GM08714 (cell line): ENCODE results near the gene TMEM131L.
"Not testable (repeated sequence)": the region's sequence is repeated elsewhere in the genome, so short reads cannot be mapped to it uniquely, and the experiment has no call there.

Source experiments
- H3K4me3 ChIP-seq: fragments of 200-500 bp; sonication (Bioruptor generic); 2 replicates; pipeline ENCODE4 v1.5.1; 2014; ENCODE audit warnings: mild to moderate bottlenecking, low read length, inconsistent platforms
- ZNF274 ChIP-seq: IDR thresholded peaks from 2 replicates; pipeline ENCODE4 v1.6.1; 2012; ENCODE audit warnings: mild to moderate bottlenecking, low read depth, low read length

The TMEM131L gene

DNA sequence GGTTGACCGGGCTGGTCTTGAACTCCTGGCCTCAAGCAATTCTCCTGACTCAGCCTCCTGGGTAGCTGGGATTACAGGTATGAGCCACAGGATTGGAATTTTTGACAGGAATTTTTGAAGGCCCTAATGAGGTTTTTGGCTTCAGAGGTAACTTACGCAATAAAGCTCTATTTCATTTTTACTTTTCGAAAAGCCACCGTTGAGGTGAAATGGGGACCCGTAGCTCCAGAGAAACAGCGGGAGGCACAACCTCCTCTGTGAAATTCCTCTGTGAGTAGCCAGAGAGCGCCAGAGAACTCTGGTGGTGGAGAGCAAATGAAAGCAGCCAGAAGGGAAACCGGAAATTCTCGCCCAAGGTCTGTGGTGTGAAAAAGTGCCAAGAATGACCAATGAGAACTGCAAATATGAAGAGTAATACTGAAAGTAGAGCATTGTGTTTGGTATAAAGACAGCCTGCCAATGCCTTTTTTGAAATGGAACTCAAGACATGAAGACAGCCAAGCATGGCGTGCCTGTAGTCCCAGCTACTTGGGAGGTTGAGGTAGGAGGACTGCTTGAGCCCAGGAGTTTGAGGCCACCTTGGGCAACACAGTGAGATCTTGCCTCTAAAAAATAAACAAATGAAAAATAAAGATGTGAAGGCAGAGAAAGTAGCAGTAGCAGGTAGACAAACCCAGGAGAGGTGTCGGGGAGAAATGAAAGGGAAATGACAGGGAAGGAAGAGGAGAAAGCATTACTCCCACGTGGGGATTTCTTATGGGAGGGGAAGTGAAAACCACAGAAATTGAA is 33.0 kb upstream of the TMEM131L start:
- H3K4me3 ChIP-seq: peak overlapping the region; percentile 69
- no peak for TF ChIP-seq ZNF274

DNA sequence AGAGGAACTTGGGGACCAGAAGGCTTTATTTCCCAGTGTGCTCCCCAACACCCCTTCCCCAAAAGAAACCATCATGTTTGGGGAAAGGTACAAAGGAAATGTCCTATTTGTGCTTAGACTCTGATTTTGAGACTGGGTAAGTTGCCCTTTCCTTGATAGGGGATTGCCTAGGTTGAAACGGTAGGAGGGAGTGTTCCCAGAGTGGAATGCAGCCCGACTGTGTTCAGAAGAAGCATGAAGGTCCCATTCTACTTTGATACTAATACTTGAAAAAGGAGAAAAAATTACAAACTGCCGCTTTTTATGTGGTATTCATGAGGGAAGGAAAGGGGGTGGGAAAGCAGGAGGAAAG is 32.4 kb upstream of the TMEM131L start:
- peak overlapping the region; percentile 69 for H3K4me3 ChIP-seq
- no peak for TF ChIP-seq ZNF274

GRCh38 chr4:153434190-153434589 is 32.0 kb upstream of the TMEM131L start:
- TF ChIP-seq ZNF274: no peak
- peak overlapping the region; percentile 69 for H3K4me3 ChIP-seq

DNA sequence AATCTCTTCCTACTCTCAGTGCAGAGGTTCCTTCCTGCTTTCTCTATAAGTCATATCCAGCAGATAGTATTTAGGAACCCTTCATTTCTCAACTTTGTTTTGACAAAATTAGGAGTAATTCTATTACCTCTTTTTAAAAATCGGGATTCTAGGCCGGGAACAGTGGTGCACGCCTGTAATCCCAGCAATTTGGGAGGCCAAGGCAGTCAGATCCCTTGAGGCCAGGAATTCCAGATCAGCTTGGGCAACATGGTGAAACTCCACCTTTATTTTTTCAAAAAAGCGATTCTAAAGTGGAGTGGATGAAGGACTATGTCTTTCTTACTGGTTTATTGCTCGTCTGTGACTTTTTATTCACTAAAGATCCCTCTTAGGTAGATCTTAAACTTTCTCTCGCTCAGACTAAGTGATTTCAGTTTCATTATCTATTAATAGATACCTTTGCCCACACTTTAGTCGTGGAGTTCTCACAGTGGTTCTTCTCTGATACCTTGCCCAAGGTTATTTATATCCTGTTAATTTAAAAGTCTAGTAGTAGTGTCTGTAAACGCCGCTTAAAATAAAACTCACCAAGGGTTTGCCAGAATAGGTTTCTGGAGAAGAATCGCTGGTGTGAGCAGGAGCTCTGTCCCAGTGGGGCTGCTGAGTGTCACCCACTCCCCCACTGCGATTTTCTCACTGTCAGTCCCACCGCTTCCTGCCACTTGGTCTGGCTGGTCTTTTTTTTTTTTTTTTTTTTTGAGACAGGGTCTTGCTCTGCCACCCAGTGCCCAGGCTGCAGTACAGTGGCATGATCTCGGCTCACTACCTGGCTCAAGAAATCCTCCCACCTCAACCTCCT is 27.0 kb upstream of the TMEM131L start:
- TF ChIP-seq ZNF274: no peak
- peak overlapping the region; percentile 84; the same call in 1 of the 2 replicates for H3K4me3 ChIP-seq

DNA sequence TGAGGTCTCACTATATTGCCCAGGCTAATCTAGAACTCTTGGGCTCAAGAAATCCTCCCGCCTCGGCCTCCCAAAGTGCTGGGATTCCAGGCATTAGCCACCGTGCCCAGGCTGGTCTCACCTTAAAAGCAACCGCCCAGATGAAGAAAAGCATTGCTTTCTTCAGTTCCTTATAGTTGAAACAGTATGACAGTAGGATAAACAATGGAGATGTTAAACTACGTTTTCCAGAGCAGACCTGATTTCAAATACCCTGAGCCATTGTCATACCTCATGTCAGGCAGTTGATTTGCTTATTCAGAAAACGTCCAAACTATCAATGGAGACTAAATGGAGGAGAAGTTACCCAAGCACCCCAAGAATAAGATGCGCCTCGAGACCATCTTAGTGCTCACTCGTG is 26.3 kb upstream of the TMEM131L start:
- peak overlapping the region; percentile 84; the same call in 1 of the 2 replicates for H3K4me3 ChIP-seq
- TF ChIP-seq ZNF274: no peak

DNA sequence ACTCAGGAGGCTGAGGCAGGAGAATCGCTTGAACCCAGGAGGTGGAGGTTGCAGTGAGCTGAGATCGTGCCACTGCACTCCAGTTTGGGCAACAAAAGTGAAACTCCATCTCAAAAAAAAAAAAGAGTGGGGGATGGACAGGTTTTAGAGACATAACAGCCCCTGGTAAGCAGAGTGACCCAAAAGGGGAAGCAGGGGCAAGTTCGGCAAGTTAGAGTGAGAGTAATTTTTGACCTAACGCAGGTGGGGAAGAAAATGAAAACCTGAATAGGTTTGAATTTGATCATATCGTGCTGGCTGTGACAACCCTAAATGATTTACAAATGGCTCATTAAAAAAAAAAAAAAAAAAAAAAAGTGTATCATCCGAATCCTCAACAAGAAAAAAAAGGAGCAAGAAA is 25.7 kb upstream of the TMEM131L start:
- H3K4me3 ChIP-seq: peak overlapping the region; percentile 17; the same call in 1 of the 2 replicates
- no peak for TF ChIP-seq ZNF274

DNA sequence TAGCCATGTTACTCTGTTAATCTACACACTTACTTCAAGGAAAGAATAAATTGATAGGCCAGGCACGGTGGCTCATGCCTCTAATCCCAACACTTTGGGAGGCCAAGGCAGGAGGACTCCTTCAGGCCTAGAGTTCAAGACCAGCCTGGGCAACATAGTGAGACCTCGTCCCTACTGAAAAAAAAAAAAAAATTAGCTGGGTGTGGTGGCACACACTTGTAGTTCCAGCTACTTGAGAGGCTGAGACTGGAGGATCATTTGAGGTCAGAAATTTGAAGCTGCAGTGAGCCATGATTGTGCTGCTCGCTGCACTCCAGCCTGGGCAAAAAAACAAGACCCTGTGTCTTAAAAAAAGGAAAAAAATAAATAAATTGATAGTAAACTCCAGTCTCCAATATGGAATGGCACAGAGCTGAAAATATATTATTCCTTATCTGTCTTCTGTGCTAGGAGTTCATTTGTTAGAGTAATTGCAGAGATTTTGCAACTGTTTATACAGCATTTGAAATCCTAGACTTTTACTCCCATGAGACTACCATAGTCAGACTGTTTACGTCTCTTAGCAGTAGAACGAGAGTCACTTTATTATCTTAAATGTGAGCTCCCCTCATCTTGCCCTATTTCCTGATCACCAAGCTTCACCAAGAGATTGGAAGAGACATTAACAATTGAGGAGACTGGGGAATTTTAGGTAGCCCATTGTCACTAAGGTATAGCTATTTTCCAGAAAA is 18.8 kb upstream of the TMEM131L start:
- no peak for TF ChIP-seq ZNF274
- no peak overlapping the region for H3K4me3 ChIP-seq

DNA sequence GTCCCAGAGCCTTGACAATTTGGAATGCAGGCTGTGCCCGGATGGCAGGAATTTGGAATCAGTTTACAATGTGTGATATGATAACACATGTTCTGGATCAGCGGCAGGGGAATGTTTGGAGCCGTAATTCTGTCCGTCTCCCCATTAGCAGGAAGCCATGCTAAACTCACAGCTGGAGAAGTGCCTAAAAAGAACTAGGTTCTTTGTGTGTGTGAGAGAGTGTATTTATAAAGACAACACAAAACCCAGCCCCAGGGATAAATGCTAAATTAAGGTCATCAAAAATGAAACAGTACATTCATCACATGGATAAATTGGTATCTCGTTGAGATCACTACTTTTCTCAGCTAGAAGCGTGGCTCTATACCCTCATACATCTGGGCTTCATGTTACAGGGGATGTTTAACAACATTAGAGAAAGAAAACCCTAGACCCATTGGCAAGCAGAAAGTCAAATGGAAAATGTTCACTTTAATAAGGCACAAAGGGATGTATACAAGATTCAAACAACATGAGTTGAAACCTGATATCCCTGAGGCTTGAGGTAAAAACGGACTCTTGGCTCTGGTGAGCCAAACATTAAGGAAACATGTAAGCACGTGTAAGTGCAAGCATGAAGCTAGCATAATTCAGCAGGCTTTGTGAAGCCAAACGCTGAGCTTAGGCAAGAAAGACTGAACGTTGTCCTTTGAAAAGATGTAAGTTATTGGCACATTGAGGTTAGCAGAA is 18.0 kb upstream of the TMEM131L start:
- TF ChIP-seq ZNF274: no peak
- no peak overlapping the region for H3K4me3 ChIP-seq

- TF ChIP-seq ZNF274: no peak
These were observed 16.8 kb upstream of the TMEM131L start for GRCh38 chr4:153449338-153449737.

GRCh38 chr4:153450544-153450917 is 15.6 kb upstream of the TMEM131L start:
- no peak for TF ChIP-seq ZNF274
- H3K4me3 ChIP-seq: no peak overlapping the region

More at GRCh38 chr4:153449338-153449737, 16.8 kb upstream of the TMEM131L start:
- H3K4me3 ChIP-seq: no peak overlapping the region

DNA sequence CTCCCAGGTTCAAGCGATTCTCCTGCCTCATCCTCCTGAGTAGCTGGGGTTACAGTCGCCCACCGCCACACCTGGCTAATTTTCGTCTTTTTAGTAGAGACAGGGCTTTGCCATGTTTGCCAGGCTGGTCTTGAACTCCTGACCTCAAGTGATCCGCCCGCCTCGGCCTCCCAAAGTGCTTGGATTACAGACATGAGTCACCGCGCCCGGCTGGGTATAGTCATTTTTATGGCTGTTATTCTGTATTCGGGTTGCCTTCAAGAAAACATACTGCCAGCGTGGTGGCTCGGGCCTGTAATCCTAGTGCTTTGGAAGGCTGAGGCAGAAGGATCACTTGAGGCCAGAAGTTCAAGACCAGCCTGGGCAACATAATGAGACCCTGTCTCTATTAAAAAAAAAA is 15.0 kb upstream of the TMEM131L start:
- H3K4me3 ChIP-seq: not testable (repeated sequence)

GRCh38 chr4:153451911-153452657 is 14.1 kb upstream of the TMEM131L start:
- no peak overlapping the region for H3K4me3 ChIP-seq
- no peak for TF ChIP-seq ZNF274

DNA sequence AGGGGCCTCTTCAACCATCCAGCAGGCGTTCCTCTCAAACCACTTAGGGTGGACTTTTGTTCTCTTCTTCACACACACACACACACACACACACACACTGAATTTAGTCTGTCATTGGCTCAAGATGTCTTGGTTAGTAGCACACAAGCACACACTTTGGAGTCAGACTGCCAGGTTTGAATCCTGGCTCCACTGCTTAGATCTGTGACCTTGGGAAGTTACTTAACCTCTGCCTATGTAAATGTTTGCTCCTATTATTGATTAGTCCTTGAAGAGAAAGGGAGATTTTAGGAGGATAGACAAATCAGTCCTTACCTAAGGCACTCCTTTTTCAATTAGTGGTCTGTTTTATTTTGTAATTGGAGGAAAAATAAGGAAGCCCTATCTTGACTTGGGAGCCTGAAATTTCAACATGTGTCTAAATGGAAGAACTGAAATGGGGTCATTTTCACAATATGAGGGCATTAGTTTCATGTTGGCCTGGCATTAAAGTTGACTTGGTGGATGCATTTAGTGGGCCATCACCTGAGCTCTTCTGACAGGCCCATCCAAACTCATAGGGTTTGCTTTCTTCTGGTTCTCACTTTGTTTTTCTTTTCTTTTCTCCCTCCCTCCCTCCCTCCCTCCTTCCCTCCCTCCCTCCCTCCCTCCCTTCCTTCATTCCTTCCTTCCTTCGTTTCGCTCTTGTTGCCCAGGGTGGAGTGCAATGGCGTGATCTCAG is 13.3 kb upstream of the TMEM131L start:
- H3K4me3 ChIP-seq: no peak overlapping the region
- no peak for TF ChIP-seq ZNF274
